Right atrium auricular region (tissue), 2 donors: ENCODE measurements around the gene RFESD. TPM values are rescaled to one million over a fixed set of nuclear protein-coding genes. Genes with fewer than 3 reads are reported as not detected.

Experiments used
- DNase-seq: peaks from one replicate; pipeline ENCODE4 v3.0.0-alpha.2; 2019; ENCODE audit warnings: low spot score
- H3K27ac ChIP-seq, 2 donors: fragments of 200-600 bp; sonication (generic); 1 replicate in 1 of 2; 2 replicates in 1 of 2; pipeline ENCODE4 v1.5.1; 2016 to 2019
- H3K27me3 ChIP-seq, 2 donors: fragments of 200-600 bp; sonication (generic); one replicate each; pipeline versions ENCODE4 v1.5.1 to v1.6.0; 2017 to 2019
- H3K36me3 ChIP-seq: fragments of 200-600 bp; sonication (generic); one replicate; pipeline ENCODE4 v1.5.1; 2016
- H3K4me1 ChIP-seq, 2 donors: fragments of 200-600 bp; sonication (generic); one replicate each; pipeline versions ENCODE4 v1.5.1 to v1.6.0; 2017 to 2019
- H3K4me3 ChIP-seq, 2 donors: fragments of 200-600 bp; sonication (generic); 1 replicate in 1 of 2; 2 replicates in 1 of 2; pipeline ENCODE4 v1.5.1; 2017 to 2019; ENCODE audit warnings: mild to moderate bottlenecking in 1 of 2, moderate library complexity in 1 of 2
- H3K9me3 ChIP-seq, 2 donors: fragments of 200-600 bp; sonication (generic); one replicate each; pipeline ENCODE4 v1.5.1; 2019
- total RNA-seq, 2 donors: library from RNA; depleted of rRNA; stranded (reverse); fragments of >200 nt; gene quantifications; one replicate each; pipeline ENCODE4 v1.1.0, GENCODE V29; 2016
- TF ChIP-seq, protein P1 (sequence below), 2 donors: fragments of 200-600 bp; sonication (generic); IDR thresholded peaks; one replicate each; pipeline ENCODE4 v1.5.1; 2019; ENCODE audit warnings: antibody characterized with exemption in 2 of 2

RFESD gene
- total RNA-seq, 2 donors from 2014 or later, result 1.9 to 2.5 TPM

GRCh38 chr5:95668728-95669127 is 22.2 kb downstream of the RFESD start:
- Histone ChIP-seq H3K36me3 (no peaks in the 10 kb centered on the region), H3K4me3 (no peak overlapping the region), H3K27ac (peak overlapping the region; percentile 45 to 75), H3K9me3 (no peaks in the 10 kb centered on the region), H3K4me1 (peaks cover 0 to 16% of the 10 kb centered on the region in 2 donors), H3K27me3 (no peaks in the 10 kb centered on the region)
- TF ChIP-seq, protein P1, sequence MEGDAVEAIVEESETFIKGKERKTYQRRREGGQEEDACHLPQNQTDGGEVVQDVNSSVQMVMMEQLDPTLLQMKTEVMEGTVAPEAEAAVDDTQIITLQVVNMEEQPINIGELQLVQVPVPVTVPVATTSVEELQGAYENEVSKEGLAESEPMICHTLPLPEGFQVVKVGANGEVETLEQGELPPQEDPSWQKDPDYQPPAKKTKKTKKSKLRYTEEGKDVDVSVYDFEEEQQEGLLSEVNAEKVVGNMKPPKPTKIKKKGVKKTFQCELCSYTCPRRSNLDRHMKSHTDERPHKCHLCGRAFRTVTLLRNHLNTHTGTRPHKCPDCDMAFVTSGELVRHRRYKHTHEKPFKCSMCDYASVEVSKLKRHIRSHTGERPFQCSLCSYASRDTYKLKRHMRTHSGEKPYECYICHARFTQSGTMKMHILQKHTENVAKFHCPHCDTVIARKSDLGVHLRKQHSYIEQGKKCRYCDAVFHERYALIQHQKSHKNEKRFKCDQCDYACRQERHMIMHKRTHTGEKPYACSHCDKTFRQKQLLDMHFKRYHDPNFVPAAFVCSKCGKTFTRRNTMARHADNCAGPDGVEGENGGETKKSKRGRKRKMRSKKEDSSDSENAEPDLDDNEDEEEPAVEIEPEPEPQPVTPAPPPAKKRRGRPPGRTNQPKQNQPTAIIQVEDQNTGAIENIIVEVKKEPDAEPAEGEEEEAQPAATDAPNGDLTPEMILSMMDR (IDR thresholded peaks at IDR 0.05), result no peak
- DNase-seq, result no peak

GRCh38 chr5:95669540-95669939 is 23.0 kb downstream of the RFESD start:
- Histone ChIP-seq H3K36me3 (no peaks in the 10 kb centered on the region), H3K27me3 (no peaks in the 10 kb centered on the region), H3K4me1 (peaks cover 0 to 16% of the 10 kb centered on the region in 2 donors), H3K27ac (peak overlapping the region; percentile 45 to 75), H3K9me3 (no peaks in the 10 kb centered on the region), H3K4me3 (no peak overlapping the region)
- peak; percentile 87 for DNase-seq
- TF ChIP-seq, protein P1 (IDR thresholded peaks at IDR 0.05), result no peak

DNA sequence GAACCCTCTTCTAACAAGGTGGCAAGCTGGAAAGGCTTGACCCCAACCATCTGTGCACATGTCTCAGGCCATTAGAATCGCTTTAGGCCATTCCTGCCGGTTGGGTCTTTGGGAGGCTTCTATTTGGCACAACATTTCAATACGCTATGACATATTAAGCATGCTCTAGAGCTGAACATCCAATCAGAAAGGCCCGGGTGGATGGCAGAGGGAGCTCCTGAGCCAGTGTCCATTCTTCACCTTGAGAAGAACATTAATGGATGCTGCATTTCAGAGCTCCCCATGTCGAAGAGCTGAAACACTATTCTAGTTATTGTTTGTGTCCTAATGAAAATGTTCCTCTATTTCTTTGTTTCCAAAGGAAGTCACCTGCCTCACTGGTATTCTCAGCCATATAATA is 23.4 kb downstream of the RFESD start:
- no peaks in the 10 kb centered on the region for H3K27me3 ChIP-seq
- no peak overlapping the region for H3K4me3 ChIP-seq
- no peak for DNase-seq
- peak overlapping the region; percentile 45 to 75 for H3K27ac ChIP-seq
- peaks cover 0 to 16% of the 10 kb centered on the region in 2 donors for H3K4me1 ChIP-seq
- H3K9me3 ChIP-seq, result no peaks in the 10 kb centered on the region
- H3K36me3 ChIP-seq, result no peaks in the 10 kb centered on the region
- TF ChIP-seq, protein P1 (IDR thresholded peaks at IDR 0.05), result no peak

GRCh38 chr5:95670568-95670967 is 24.0 kb downstream of the RFESD start:
- peaks cover 0 to 16% of the 10 kb centered on the region in 2 donors for H3K4me1 ChIP-seq
- H3K9me3 ChIP-seq, result no peaks in the 10 kb centered on the region
- peak overlapping the region; percentile 45 to 75 for H3K27ac ChIP-seq
- TF ChIP-seq, protein P1 (IDR thresholded peaks at IDR 0.05), result no peak
- no peaks in the 10 kb centered on the region for H3K27me3 ChIP-seq
- H3K4me3 ChIP-seq, result no peak overlapping the region
- no peaks in the 10 kb centered on the region for H3K36me3 ChIP-seq
- no peak for DNase-seq

- TF ChIP-seq, protein P1 (IDR thresholded peaks at IDR 0.05), result no peak
- H3K27ac ChIP-seq, result no peak overlapping the region
Measured at GRCh38 chr5:95671826-95672225, 25.2 kb downstream of the RFESD start.

GRCh38 chr5:95672641-95673040 is 26.1 kb downstream of the RFESD start:
- H3K4me1 ChIP-seq, result peaks cover 0 to 16% of the 10 kb centered on the region in 2 donors
- no peaks in the 10 kb centered on the region for H3K27me3 ChIP-seq
- no peaks in the 10 kb centered on the region for H3K36me3 ChIP-seq
- no peak overlapping the region for H3K4me3 ChIP-seq
- H3K9me3 ChIP-seq, result no peaks in the 10 kb centered on the region
- no peak overlapping the region for H3K27ac ChIP-seq
- TF ChIP-seq, protein P1 (IDR thresholded peaks at IDR 0.05), result no peak
- no peak for DNase-seq

More at GRCh38 chr5:95671826-95672225, 25.2 kb downstream of the RFESD start:
- Histone ChIP-seq H3K27me3 (no peaks in the 10 kb centered on the region), H3K4me3 (no peak overlapping the region), H3K4me1 (peaks cover 0 to 16% of the 10 kb centered on the region in 2 donors), H3K9me3 (no peaks in the 10 kb centered on the region), H3K36me3 (no peaks in the 10 kb centered on the region)
- no peak for DNase-seq
